ENCODE results near the gene CRK. TPM values are rescaled to one million over a fixed set of nuclear protein-coding genes. Genes with fewer than 3 reads are reported as not detected.
A peak's percentile ranks its signal among the peaks of the same experiment; 100 is the strongest.

CRK gene
- total RNA-seq, 1 experiment from 2014 or later, result 41.8 TPM

- no TSS peak for BruUV-seq (replicated peaks)
- TF ChIP-seq EZH2 (IDR thresholded peaks at IDR 0.05; ENCODE audit: low read length, unreplicated experiment), result no peak
- no peak for TF ChIP-seq CTCF (conservative IDR thresholded peaks at IDR 0.05; ENCODE audit: low read depth, low read length)
- no peak for TF ChIP-seq EZH2phosphoT487 (IDR thresholded peaks at IDR 0.05; ENCODE audit: borderline replicate concordance, low read length)
- Histone ChIP-seq H3K4me1 (ENCODE audit: insufficient read depth, low read length) (peaks cover 9% of the 10 kb centered on the region; the same call in 1 of the 2 replicates), H3K9ac (ENCODE audit: low read length) (no peak overlapping the region), H3K9me2 (replicated peaks; ENCODE audit: low read length) (no peaks in the 10 kb centered on the region), H3F3A (ENCODE audit: low read length, unreplicated experiment) (no peaks in the 10 kb centered on the region), H3K4me3 (ENCODE audit: low read length) (no peak overlapping the region), H3K27ac (ENCODE audit: low read length) (peak overlapping the region; percentile 64), H3K36me3 (ENCODE audit: low read depth, low read length) (no peaks in the 10 kb centered on the region; the same call in 1 of the 2 replicates), H3K27me3 (ENCODE audit: low read length) (no peaks in the 10 kb centered on the region), H2AFZ (ENCODE audit: low read length) (no peak overlapping the region), H3K79me2 (ENCODE audit: low read length) (peaks cover 5% of the 10 kb centered on the region), H3K4me2 (ENCODE audit: low read length) (no peak overlapping the region), H3K9me3 (ENCODE audit: low read length) (no peaks in the 10 kb centered on the region), H4K20me1 (ENCODE audit: low read length) (no peaks in the 10 kb centered on the region)
- CTCF ChIA-PET, result no interaction called here
- POLR2A ChIA-PET (ENCODE audit: unreplicated experiment), result no interaction called here
- DNase-seq (no peak), ATAC-seq (no peak)
- intact Hi-C loops (cut with micrococcal nuclease), result no loop called here
Observed at GRCh38 chr17:1481736-1482135, 25.7 kb upstream of the CRK start.

GRCh38 chr17:1480747-1481465 is 24.9 kb upstream of the CRK start:
- CTCF ChIA-PET, result no interaction called here
- H3K4me1 ChIP-seq (ENCODE audit: insufficient read depth, low read length), result peaks cover 5% of the 10 kb centered on the region; the same call in 1 of the 2 replicates
- no peak overlapping the region for H3K4me2 ChIP-seq (ENCODE audit: low read length)
- H3K27me3 ChIP-seq (ENCODE audit: low read length), result no peaks in the 10 kb centered on the region
- POLR2A ChIA-PET (ENCODE audit: unreplicated experiment), result no interaction called here
- ATAC-seq, result no peak
- peak overlapping the region; percentile 64 for H3K27ac ChIP-seq (ENCODE audit: low read length)
- no peaks in the 10 kb centered on the region for H3K9me3 ChIP-seq (ENCODE audit: low read length)
- H3F3A ChIP-seq (ENCODE audit: low read length, unreplicated experiment), result no peaks in the 10 kb centered on the region
- TF ChIP-seq EZH2 (IDR thresholded peaks at IDR 0.05; ENCODE audit: low read length, unreplicated experiment) (no peak), CTCF (conservative IDR thresholded peaks at IDR 0.05; ENCODE audit: low read depth, low read length) (no peak), EZH2phosphoT487 (IDR thresholded peaks at IDR 0.05; ENCODE audit: borderline replicate concordance, low read length) (no peak)
- intact Hi-C loops (cut with micrococcal nuclease), result no loop called here
- peaks cover 5% of the 10 kb centered on the region for H3K79me2 ChIP-seq (ENCODE audit: low read length)
- peak; percentile 33 for DNase-seq
- no peaks in the 10 kb centered on the region for H4K20me1 ChIP-seq (ENCODE audit: low read length)
- no peak overlapping the region for H3K4me3 ChIP-seq (ENCODE audit: low read length)
- no peaks in the 10 kb centered on the region for H3K9me2 ChIP-seq (replicated peaks; ENCODE audit: low read length)
- no peaks in the 10 kb centered on the region; the same call in 1 of the 2 replicates for H3K36me3 ChIP-seq (ENCODE audit: low read depth, low read length)
- no TSS peak for BruUV-seq (replicated peaks)
- no peak overlapping the region for H3K9ac ChIP-seq (ENCODE audit: low read length)
- no peak overlapping the region for H2AFZ ChIP-seq (ENCODE audit: low read length)

- no peak for ATAC-seq
- no peak overlapping the region for H3K9ac ChIP-seq (ENCODE audit: low read length)
- no peaks in the 10 kb centered on the region for H3K9me2 ChIP-seq (replicated peaks; ENCODE audit: low read length)
- no peak overlapping the region for H3K27ac ChIP-seq (ENCODE audit: low read length)
- H3F3A ChIP-seq (ENCODE audit: low read length, unreplicated experiment), result no peaks in the 10 kb centered on the region
- intact Hi-C loops (cut with micrococcal nuclease), result no loop called here
- no peaks in the 10 kb centered on the region for H3K4me1 ChIP-seq (ENCODE audit: insufficient read depth, low read length)
- TF ChIP-seq EZH2 (IDR thresholded peaks at IDR 0.05; ENCODE audit: low read length, unreplicated experiment), result no peak
- TF ChIP-seq CTCF (conservative IDR thresholded peaks at IDR 0.05; ENCODE audit: low read depth, low read length), result no peak
- TF ChIP-seq EZH2phosphoT487 (IDR thresholded peaks at IDR 0.05; ENCODE audit: borderline replicate concordance, low read length), result no peak
- H4K20me1 ChIP-seq (ENCODE audit: low read length), result no peaks in the 10 kb centered on the region
- no peak overlapping the region for H3K4me2 ChIP-seq (ENCODE audit: low read length)
- POLR2A ChIA-PET (ENCODE audit: unreplicated experiment), result no interaction called here
- CTCF ChIA-PET, result no interaction called here
- H3K36me3 ChIP-seq (ENCODE audit: low read depth, low read length), result no peaks in the 10 kb centered on the region; the same call in 1 of the 2 replicates
- no peak overlapping the region for H2AFZ ChIP-seq (ENCODE audit: low read length)
- H3K27me3 ChIP-seq (ENCODE audit: low read length), result no peaks in the 10 kb centered on the region
- no peaks in the 10 kb centered on the region for H3K79me2 ChIP-seq (ENCODE audit: low read length)
- BruUV-seq (replicated peaks), result no TSS peak
- DNase-seq, result no peak
- H3K9me3 ChIP-seq (ENCODE audit: low read length), result no peaks in the 10 kb centered on the region
- no peak overlapping the region for H3K4me3 ChIP-seq (ENCODE audit: low read length)
Observed at GRCh38 chr17:1478418-1478817, 22.4 kb upstream of the CRK start.

Data from PC-3 (cell line).